Stomach (tissue), 4 donors: ENCODE measurements around the gene TOMT.
"Not testable (repeated sequence)": the region's sequence is repeated elsewhere in the genome, so short reads cannot be mapped to it uniquely, and the experiment has no call there.

Experiments
- CTCF ChIP-seq, 7 experiments: fragments of 450-650 bp in 4 of 7; fragments of 200-600 bp in 3 of 7; sonication (generic) in 3 of 7; IDR thresholded peaks; one replicate each; pipeline ENCODE4 v1.5.1; 2016 to 2019; ENCODE audit warnings: antibody characterized with exemption in 7 of 7, control low read depth in 2 of 7, mild to moderate bottlenecking in 1 of 7
- POLR2A ChIP-seq, 4 donors: fragments of 450-650 bp; IDR thresholded peaks; one replicate each; pipeline ENCODE4 v1.6.1; 2016; ENCODE audit warnings: antibody characterized with exemption in 4 of 4, control low read depth in 2 of 4, mild to moderate bottlenecking in 1 of 4, moderate library complexity in 1 of 4

- not testable (repeated sequence) for TF ChIP-seq POLR2A, CTCF (IDR thresholded peaks at IDR 0.05)
Measured at GRCh38 chr11:72153874-72154273, 48.1 kb downstream of the TOMT start.
